Cardiac fibroblast (primary cell): ENCODE data around the gene KNCN.

ENCODE experiments used
- DNase-seq, 2 donors: peaks; one replicate each; pipeline versions ENCODE4 v3.0.0 to v3.0.0-alpha.2; 2010; ENCODE audit warnings: low read depth in 2 of 2
- H3K4me3 ChIP-seq, 2 donors: replicated peaks in 1 of 2; 1 replicate in 1 of 2; 2 replicates in 1 of 2; pipeline ENCODE4 v1.5.1; 2011; ENCODE audit warnings: low read depth in 2 of 2, low read length in 2 of 2, mild to moderate bottlenecking in 2 of 2, moderate library complexity in 1 of 2
- TF ChIP-seq, protein P1 (sequence below): IDR thresholded peaks from one replicate; pipeline ENCODE4 v1.5.1; 2011; ENCODE audit warnings: low read depth, mild to moderate bottlenecking, low read length, inconsistent platforms

KNCN gene

DNA sequence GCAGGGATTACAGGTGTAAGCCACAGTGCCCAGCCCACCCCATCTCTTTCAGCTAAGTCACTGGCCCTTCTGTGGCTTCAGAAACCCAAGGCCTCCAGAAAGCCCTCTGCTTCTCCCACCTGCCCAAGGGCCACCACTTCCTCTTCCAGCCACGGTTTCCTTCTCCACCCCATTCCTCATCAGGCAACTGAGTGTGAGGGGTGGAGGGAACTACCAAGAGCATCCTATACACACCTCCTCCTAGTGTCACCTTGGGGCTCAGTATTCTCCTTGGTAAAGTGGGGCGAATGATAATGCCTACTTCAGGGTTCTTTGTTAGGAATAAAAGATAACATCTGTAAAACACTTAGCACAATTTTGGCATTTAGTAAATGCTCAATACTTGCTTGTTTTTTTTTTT is 30.0 kb downstream of the KNCN start:
- TF ChIP-seq, protein P1, sequence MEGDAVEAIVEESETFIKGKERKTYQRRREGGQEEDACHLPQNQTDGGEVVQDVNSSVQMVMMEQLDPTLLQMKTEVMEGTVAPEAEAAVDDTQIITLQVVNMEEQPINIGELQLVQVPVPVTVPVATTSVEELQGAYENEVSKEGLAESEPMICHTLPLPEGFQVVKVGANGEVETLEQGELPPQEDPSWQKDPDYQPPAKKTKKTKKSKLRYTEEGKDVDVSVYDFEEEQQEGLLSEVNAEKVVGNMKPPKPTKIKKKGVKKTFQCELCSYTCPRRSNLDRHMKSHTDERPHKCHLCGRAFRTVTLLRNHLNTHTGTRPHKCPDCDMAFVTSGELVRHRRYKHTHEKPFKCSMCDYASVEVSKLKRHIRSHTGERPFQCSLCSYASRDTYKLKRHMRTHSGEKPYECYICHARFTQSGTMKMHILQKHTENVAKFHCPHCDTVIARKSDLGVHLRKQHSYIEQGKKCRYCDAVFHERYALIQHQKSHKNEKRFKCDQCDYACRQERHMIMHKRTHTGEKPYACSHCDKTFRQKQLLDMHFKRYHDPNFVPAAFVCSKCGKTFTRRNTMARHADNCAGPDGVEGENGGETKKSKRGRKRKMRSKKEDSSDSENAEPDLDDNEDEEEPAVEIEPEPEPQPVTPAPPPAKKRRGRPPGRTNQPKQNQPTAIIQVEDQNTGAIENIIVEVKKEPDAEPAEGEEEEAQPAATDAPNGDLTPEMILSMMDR = no peak
- no peak for DNase-seq
- H3K4me3 ChIP-seq = no peak overlapping the region

DNA sequence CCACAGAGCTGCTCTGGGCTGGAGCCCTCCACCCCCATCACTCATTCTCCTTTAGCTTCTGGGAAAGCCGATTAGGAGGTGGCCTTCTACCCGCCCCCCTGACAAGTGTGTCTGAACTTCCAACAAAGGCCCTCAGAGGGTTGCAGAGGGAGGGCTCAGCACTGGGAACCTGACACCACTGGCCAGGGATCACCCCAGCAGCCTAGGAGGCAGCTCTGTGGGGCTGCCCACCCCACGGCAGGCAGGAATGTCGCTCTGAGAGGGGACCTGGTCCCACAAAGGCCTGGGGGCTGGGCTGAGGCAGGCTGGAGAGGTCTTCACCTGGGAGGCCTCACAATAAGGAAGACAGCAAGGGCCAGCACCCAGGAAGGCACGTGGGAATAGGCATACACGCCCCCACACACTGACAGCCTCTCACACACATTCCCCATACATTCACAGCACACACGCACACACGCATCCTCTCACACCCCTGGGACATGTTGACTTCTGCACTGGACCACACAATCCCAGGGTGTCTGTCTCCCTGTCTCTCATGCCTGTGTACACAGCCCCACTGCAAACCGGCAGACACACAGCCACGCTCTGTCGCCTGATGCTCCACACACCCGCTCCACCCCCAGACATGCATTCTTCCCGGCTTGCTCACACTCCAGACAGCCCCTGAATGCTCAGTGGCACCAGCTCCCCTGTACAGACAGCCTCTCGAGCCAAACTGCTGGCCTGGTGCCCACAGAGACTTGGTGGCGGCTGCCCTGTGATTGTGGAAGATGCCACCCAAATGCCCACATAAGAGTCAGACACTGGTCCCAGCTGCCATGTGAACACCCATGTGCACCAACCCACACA is 31.2 kb downstream of the KNCN start:
- TF ChIP-seq, protein P1 = no peak
- no peak overlapping the region for H3K4me3 ChIP-seq
- DNase-seq = peak; percentile 74 to 77

DNA sequence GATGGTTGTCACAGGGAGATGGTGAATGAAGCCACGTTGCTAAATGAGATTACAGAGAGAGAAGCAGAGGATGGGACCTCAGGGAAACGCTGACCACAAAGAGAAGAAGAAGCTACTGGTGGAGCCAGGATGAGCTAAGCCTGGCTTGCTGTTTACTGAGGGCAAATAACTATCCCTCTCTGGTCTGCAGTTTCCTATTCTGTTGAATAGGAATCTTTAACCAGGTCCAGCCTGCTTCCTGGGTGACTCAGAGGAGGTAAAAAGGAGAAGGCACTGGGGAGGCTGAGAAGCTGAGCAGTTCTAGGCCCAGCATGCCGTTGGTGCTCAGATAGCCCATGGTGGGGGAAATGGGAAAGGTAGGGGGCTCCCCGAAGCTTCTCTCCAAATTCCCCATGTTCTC is 32.2 kb downstream of the KNCN start:
- H3K4me3 ChIP-seq = no peak overlapping the region
- TF ChIP-seq, protein P1 = no peak
- peak in 1 of 2 donors; percentile 35 for DNase-seq

DNA sequence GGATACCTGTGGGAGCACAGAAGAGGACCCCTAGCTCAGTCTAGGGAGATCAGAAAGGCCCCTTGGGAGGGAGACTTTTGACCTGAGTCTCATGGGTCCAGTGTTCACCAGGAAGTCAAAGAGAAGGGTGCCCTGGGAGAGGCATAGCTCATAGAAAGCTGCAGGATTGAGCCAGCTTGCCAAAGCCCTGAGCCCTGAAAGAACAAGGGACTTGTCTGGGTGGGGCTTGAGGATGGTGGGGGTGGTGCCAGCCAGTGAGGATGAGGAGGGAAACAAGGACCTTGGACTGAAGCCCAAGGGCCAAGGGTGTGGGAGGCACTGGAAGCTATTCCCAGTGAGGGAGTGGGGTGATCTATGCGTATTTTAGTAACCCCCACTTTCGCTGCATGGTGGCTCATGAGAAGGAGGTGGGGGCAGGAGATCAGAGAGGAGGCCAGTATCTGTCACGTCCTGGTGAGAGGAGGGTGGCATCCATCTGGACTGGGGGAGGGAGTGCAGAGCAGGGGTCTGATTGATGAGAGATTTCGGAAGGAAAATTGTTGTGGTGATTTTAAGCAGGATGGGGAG is 33.4 kb downstream of the KNCN start:
- H3K4me3 ChIP-seq = no peak overlapping the region
- TF ChIP-seq, protein P1 = no peak
- no peak for DNase-seq

GRCh38 chr1:46517010-46517600 is 34.3 kb downstream of the KNCN start:
- DNase-seq = no peak
- TF ChIP-seq, protein P1 = no peak
- H3K4me3 ChIP-seq = no peak overlapping the region

DNA sequence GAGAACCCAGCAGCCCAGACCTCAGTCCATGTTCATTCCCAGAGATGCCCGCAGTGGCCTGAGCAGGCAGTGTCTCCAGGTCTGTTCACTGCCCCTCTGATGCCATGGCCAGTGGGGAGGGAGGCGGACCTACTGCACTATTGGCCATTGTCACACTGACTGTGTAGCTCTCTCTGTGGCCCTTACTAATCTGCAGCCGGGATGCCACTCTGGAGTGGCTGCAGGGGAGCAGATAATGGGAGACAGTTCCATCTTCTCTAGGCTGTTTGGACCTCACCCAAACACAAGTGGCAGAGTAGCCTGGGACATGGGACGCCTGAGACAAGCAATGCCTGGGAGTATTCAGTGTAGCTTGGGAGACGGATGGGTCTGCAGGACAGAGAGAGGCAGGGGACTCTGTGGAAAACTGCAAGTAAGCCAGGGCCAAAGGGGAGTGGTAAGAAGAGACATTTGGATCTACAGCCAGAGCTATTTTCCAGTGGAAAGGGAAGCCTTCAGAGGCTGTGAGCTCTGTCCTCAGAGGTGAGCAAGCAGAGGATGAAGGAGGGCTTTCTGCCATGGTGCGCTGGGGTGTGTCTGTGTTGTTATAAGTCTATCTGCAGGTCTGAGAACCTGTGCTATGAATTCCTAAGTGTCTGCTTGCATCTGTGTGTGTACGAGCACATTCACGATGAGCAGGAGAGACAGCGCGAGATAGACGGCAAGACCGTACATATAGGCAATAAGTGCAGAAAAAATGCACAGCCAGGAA is 35.1 kb downstream of the KNCN start:
- no peak overlapping the region for H3K4me3 ChIP-seq
- TF ChIP-seq, protein P1 = no peak
- DNase-seq = no peak
